Stomach (tissue), 4 donors: ENCODE measurements around the gene EVC.

ENCODE experiments used
- EP300 ChIP-seq: sonication (generic); formaldehyde crosslinking; IDR thresholded peaks from one replicate; pipeline ENCODE4 v1.6.1; 2017; ENCODE audit warnings: antibody characterized with exemption
- POLR2A ChIP-seq, 4 donors: fragments of 450-650 bp; IDR thresholded peaks; one replicate each; pipeline ENCODE4 v1.6.1; 2016; ENCODE audit warnings: antibody characterized with exemption in 4 of 4, control low read depth in 2 of 4, mild to moderate bottlenecking in 1 of 4, moderate library complexity in 1 of 4
- POLR2AphosphoS5 ChIP-seq, 3 donors: sonication (generic); formaldehyde crosslinking; IDR thresholded peaks; one replicate each; pipeline ENCODE4 v1.6.1; 2016; ENCODE audit warnings: antibody characterized with exemption in 3 of 3
- TF ChIP-seq, protein P1 (sequence below), 7 experiments: fragments of 450-650 bp in 4 of 7; fragments of 200-600 bp in 3 of 7; sonication (generic) in 3 of 7; IDR thresholded peaks; one replicate each; pipeline ENCODE4 v1.5.1; 2016 to 2019; ENCODE audit warnings: antibody characterized with exemption in 7 of 7, control low read depth in 2 of 7, mild to moderate bottlenecking in 1 of 7

DNA sequence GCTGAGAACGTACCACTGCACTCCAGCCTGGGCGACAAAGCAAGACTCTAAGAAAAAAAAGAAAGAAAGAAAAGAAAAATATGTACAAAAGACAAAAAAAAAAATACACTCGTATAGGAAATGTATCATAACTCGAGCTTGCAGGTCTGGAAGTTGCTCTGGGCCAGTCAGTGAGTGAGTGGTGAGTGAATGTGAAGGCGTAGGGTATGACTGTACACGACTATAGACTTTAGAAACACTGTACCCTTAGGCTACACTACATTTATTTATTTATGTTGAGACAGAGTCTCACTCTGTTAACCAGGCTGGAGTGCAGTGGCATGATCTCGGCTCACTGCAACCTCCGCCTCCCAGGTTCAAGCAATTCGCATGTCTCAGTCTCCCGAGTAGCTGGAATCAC lies 32.0 kb upstream of the EVC start:
- TF ChIP-seq, protein P1, sequence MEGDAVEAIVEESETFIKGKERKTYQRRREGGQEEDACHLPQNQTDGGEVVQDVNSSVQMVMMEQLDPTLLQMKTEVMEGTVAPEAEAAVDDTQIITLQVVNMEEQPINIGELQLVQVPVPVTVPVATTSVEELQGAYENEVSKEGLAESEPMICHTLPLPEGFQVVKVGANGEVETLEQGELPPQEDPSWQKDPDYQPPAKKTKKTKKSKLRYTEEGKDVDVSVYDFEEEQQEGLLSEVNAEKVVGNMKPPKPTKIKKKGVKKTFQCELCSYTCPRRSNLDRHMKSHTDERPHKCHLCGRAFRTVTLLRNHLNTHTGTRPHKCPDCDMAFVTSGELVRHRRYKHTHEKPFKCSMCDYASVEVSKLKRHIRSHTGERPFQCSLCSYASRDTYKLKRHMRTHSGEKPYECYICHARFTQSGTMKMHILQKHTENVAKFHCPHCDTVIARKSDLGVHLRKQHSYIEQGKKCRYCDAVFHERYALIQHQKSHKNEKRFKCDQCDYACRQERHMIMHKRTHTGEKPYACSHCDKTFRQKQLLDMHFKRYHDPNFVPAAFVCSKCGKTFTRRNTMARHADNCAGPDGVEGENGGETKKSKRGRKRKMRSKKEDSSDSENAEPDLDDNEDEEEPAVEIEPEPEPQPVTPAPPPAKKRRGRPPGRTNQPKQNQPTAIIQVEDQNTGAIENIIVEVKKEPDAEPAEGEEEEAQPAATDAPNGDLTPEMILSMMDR (IDR thresholded peaks at IDR 0.05): no peak
- no peak for TF ChIP-seq POLR2A (IDR thresholded peaks at IDR 0.05)
- no peak for TF ChIP-seq EP300
- TF ChIP-seq POLR2AphosphoS5 (IDR thresholded peaks at IDR 0.05): no peak
